Erythroblast (primary cell): Measurements from ENCODE around the gene HSPA1L.

Experiments
- GATA1 ChIP-seq: IDR thresholded peaks from 2 replicates; pipeline ENCODE4 v1.6.1; 2011; ENCODE audit warnings: low read depth, mild to moderate bottlenecking, control low read depth, low read length, moderate library complexity
- POLR2A ChIP-seq: IDR thresholded peaks from 2 replicates; pipeline ENCODE4 v1.6.1; 2011; ENCODE audit warnings: mild to moderate bottlenecking, low read length

- TF ChIP-seq POLR2A: no peak
- TF ChIP-seq GATA1: no peak
These were observed 35.8 kb upstream of the HSPA1L start for GRCh38 chr6:31850765-31851484.
